ENCODE data around the gene RS1.

Gene RS1
- long read RNA-seq = 0 reads

DNA sequence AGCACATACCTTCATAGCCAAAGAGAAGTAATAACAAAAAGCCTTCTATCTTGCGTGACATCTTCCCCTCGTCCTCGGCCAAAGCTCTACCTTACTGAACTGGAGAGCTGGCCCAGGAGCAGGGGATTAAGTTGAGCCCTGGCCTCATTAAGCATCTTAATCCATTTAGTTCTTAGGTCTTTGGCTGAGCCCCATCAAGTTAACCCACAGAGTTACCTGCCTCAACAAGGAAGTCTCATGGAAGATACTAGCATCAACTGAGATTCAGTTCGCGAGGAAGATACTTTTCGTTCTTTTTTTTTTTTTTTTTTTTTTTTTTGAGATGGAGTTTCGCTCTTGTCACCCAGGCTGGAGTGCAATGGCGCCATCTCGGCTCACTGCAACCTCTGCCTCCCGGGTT lies at the start of gene RS1:
RS1 (minus strand) TSS at position 101 of the 400 bp plus-strand sequence; CDS start at position 61, 40 bp downstream.
- TF ChIP-seq, protein P1, sequence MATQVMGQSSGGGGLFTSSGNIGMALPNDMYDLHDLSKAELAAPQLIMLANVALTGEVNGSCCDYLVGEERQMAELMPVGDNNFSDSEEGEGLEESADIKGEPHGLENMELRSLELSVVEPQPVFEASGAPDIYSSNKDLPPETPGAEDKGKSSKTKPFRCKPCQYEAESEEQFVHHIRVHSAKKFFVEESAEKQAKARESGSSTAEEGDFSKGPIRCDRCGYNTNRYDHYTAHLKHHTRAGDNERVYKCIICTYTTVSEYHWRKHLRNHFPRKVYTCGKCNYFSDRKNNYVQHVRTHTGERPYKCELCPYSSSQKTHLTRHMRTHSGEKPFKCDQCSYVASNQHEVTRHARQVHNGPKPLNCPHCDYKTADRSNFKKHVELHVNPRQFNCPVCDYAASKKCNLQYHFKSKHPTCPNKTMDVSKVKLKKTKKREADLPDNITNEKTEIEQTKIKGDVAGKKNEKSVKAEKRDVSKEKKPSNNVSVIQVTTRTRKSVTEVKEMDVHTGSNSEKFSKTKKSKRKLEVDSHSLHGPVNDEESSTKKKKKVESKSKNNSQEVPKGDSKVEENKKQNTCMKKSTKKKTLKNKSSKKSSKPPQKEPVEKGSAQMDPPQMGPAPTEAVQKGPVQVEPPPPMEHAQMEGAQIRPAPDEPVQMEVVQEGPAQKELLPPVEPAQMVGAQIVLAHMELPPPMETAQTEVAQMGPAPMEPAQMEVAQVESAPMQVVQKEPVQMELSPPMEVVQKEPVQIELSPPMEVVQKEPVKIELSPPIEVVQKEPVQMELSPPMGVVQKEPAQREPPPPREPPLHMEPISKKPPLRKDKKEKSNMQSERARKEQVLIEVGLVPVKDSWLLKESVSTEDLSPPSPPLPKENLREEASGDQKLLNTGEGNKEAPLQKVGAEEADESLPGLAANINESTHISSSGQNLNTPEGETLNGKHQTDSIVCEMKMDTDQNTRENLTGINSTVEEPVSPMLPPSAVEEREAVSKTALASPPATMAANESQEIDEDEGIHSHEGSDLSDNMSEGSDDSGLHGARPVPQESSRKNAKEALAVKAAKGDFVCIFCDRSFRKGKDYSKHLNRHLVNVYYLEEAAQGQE (IDR thresholded peaks at IDR 0.05; ENCODE audit: insufficient replicate concordance, low read depth) = no peak
- TF ChIP-seq POLR2AphosphoS5 (IDR thresholded peaks at IDR 0.05; ENCODE audit: low read depth) (no peak), SPI1 (IDR thresholded peaks at IDR 0.05; ENCODE audit: borderline replicate concordance, low read depth) (no peak), GABPA (IDR thresholded peaks at IDR 0.05; ENCODE audit: low read depth) (no peak)
- TF ChIP-seq, protein P2, sequence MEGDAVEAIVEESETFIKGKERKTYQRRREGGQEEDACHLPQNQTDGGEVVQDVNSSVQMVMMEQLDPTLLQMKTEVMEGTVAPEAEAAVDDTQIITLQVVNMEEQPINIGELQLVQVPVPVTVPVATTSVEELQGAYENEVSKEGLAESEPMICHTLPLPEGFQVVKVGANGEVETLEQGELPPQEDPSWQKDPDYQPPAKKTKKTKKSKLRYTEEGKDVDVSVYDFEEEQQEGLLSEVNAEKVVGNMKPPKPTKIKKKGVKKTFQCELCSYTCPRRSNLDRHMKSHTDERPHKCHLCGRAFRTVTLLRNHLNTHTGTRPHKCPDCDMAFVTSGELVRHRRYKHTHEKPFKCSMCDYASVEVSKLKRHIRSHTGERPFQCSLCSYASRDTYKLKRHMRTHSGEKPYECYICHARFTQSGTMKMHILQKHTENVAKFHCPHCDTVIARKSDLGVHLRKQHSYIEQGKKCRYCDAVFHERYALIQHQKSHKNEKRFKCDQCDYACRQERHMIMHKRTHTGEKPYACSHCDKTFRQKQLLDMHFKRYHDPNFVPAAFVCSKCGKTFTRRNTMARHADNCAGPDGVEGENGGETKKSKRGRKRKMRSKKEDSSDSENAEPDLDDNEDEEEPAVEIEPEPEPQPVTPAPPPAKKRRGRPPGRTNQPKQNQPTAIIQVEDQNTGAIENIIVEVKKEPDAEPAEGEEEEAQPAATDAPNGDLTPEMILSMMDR (IDR thresholded peaks at IDR 0.05; ENCODE audit: insufficient read depth, low read length) = no peak
- no peak within 1 kb of the TSS for H3K27ac ChIP-seq (replicated peaks)
- H3K27me3 ChIP-seq (ENCODE audit: insufficient read depth, poor library complexity, severe bottlenecking) = no peaks in the 10 kb centered on the region
- H3K4me3 ChIP-seq (replicated peaks; ENCODE audit: insufficient read depth, low read length) = no peak within 1 kb of the TSS
- DNase-seq (ENCODE audit: low read depth in 1 of 2, low spot score in 1 of 2) = no peak

DNA sequence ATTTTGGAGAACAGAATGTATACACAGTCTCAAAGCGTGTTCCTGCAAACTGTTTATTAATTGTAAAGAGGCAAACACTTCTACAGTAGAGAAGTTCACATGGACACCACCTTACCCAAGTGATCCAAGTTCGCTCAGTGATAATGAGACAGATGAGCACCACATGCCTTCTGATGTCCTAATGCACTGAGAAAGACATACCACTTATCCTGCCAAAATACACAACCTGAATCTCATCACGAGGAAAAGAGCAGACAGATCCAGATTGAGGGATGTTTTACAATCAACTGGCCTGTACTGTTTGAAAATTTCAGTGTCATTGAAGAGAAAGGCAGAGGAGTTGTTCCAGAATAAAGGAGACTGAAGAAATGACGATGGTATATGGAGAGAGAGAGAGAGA lies 47.9 kb upstream of the RS1 start:
- TF ChIP-seq, protein P1 (IDR thresholded peaks at IDR 0.05; ENCODE audit: insufficient replicate concordance, low read depth) = no peak
- TF ChIP-seq GABPA (IDR thresholded peaks at IDR 0.05; ENCODE audit: low read depth) = no peak
- no peak for TF ChIP-seq POLR2AphosphoS5 (IDR thresholded peaks at IDR 0.05; ENCODE audit: low read depth)
- no peak for TF ChIP-seq SPI1 (IDR thresholded peaks at IDR 0.05; ENCODE audit: borderline replicate concordance, low read depth)
- TF ChIP-seq, protein P2 (IDR thresholded peaks at IDR 0.05; ENCODE audit: insufficient read depth, low read length) = no peak
- no peak for DNase-seq (ENCODE audit: low read depth in 1 of 2, low spot score in 1 of 2)
- no peaks in the 10 kb centered on the region for H3K27me3 ChIP-seq (ENCODE audit: insufficient read depth, poor library complexity, severe bottlenecking)
- no peak overlapping the region for H3K4me3 ChIP-seq (replicated peaks; ENCODE audit: insufficient read depth, low read length)
- H3K27ac ChIP-seq (replicated peaks) = no peak overlapping the region

DNA sequence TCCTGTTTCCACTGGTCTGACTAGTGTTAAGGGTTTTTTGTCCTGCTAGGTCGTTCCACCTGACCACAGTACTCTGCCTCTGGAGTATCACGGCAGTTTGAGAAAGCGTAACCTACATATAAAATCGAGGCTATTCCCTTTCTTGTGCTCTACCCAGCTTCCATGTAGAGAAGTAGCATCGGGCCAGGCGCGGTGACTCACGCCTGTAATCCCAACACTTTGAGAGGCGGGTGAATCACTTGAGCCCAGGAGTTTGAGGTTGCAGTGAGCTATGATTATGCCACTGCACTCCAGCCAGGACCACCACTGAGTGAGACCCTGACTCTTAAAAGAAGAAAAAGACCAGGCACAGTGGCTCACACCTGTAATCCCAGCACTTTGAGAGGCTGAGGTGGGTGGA lies 43.0 kb upstream of the RS1 start:
- Histone ChIP-seq H3K4me3 (replicated peaks; ENCODE audit: insufficient read depth, low read length) (no peak overlapping the region), H3K27me3 (ENCODE audit: insufficient read depth, poor library complexity, severe bottlenecking) (peaks cover 2% of the 10 kb centered on the region), H3K27ac (replicated peaks) (no peak overlapping the region)
- TF ChIP-seq, protein P2 (IDR thresholded peaks at IDR 0.05; ENCODE audit: insufficient read depth, low read length) = no peak
- no peak for TF ChIP-seq POLR2AphosphoS5 (IDR thresholded peaks at IDR 0.05; ENCODE audit: low read depth)
- TF ChIP-seq, protein P1 (IDR thresholded peaks at IDR 0.05; ENCODE audit: insufficient replicate concordance, low read depth) = no peak
- TF ChIP-seq GABPA (IDR thresholded peaks at IDR 0.05; ENCODE audit: low read depth) = no peak
- no peak for DNase-seq (ENCODE audit: low read depth in 1 of 2, low spot score in 1 of 2)
